Adrenal gland (tissue), 12 donors: Measurements from ENCODE around the gene TFPT. TPM values are rescaled to one million over a fixed set of nuclear protein-coding genes. Genes with fewer than 3 reads are reported as not detected.

Experiments
- DNase-seq, 7 donors: peaks; one replicate each; pipeline ENCODE4 v3.0.0-alpha.2; 2019 to 2020
- H3K27ac ChIP-seq, 5 donors: fragments of 200-600 bp; sonication (generic) in 4 of 5; 1 replicate in 3 of 5; 2 replicates in 2 of 5; pipeline versions ENCODE4 v1.5.1 to v1.8.0; 2016 to 2020; ENCODE audit warnings: mild to moderate bottlenecking in 1 of 5
- H3K27me3 ChIP-seq: fragments of 200-600 bp; 2 replicates; pipeline ENCODE4 v1.8.0; 2021
- H3K36me3 ChIP-seq, 2 donors: fragments of 200-600 bp; replicated peaks in 1 of 2; 1 replicate in 1 of 2; 2 replicates in 1 of 2; pipeline versions ENCODE4 v1.5.1 to v1.8.0; 2018 to 2022
- H3K4me1 ChIP-seq, 2 donors: fragments of 200-600 bp; replicated peaks in 1 of 2; 1 replicate in 1 of 2; 2 replicates in 1 of 2; pipeline versions ENCODE4 v1.5.1 to v1.8.0; 2018 to 2021
- H3K4me3 ChIP-seq, 4 donors: fragments of 200-600 bp; sonication (generic) in 3 of 4; one replicate each; pipeline ENCODE4 v1.5.1; 2016 to 2018
- H3K9me3 ChIP-seq, 3 donors: fragments of 200-600 bp; sonication (generic) in 1 of 3; replicated peaks in 1 of 3; 1 replicate in 2 of 3; 2 replicates in 1 of 3; pipeline versions ENCODE4 v1.5.1 to v1.8.0; 2016 to 2021
- POLR2A ChIP-seq, 2 donors: fragments of 450-650 bp; IDR thresholded peaks; one replicate each; pipeline ENCODE4 v1.6.1; 2017; ENCODE audit warnings: antibody characterized with exemption in 2 of 2, mild to moderate bottlenecking in 2 of 2, moderate library complexity in 1 of 2
- WGBS, 4 donors: extraction: QIAGEN DNeasy Blood & Tissue Kit in 2 of 4; methylation state at CpG; one replicate each; pipeline versions ENCODE4 v1.1.5 to v1.1.7; 2013 to 2017; 5-methylcytosine and 5-hydroxymethylcytosine counted together
- intact Hi-C, 2 donors: fragments of 100-400 bp; cut with DNase I; formaldehyde crosslinking; loops; one replicate each; pipeline versions ENCODE4 v1.14.1 to v1.15.0; 2022 to 2023
- polyA plus RNA-seq, 3 donors: library from polyadenylated mRNA; stranded (reverse); fragments of 200-250 nt in 2 of 3; fragments of 350-450 nt in 1 of 3; fragmentation: Illumina TruSeq in 1 of 3; extraction: RNeasy Lipid Tissue Mini Kit (QIAGEN cat#74804) in 1 of 3; gene quantifications; one replicate each; pipeline ENCODE4 v1.2.3, GENCODE V29; 2013 to 2014
- total RNA-seq, 9 donors: library from RNA; depleted of rRNA in 4 of 9; stranded (reverse); fragments of >200 nt in 4 of 9; fragments of 120-200 nt in 1 of 9; fragmentation: NEBNext Ultra II Directional in 1 of 9; extraction: Animal tissue kit (Norgen Biotek cat#: 25700) in 1 of 9; gene quantifications; one replicate each; pipeline versions ENCODE4 v1.1.0 to v1.2.4, GENCODE V29; 2013 to 2023
- TF ChIP-seq, protein P1 (sequence below), 6 experiments: fragments of 450-650 bp in 4 of 6; fragments of 200-600 bp in 2 of 6; sonication (generic) in 1 of 6; IDR thresholded peaks; 1 replicate in 5 of 6; 2 replicates in 1 of 6; pipeline versions ENCODE4 v1.5.1 to v1.8.0; 2016 to 2021; ENCODE audit warnings: antibody characterized with exemption in 6 of 6, mild to moderate bottlenecking in 2 of 6, moderate library complexity in 1 of 6
- donor health status: healthy with polysubstance abuse.
- donor health status: Bipolar disorder and iron deficiency.
- donor health status: DM: yes; HTN: yes; CAD: no.
- donor health status: DM: no; HTN: no; CAD: no.
- donor health status: DM: no; HTN: no; CAD: no.
- donor health status: DM: yes; HTN: yes; CAD: no.

TFPT gene
- total and polyA plus RNA-seq, 12 donors = 11.4 to 58.6 (median 24.6) TPM

DNA sequence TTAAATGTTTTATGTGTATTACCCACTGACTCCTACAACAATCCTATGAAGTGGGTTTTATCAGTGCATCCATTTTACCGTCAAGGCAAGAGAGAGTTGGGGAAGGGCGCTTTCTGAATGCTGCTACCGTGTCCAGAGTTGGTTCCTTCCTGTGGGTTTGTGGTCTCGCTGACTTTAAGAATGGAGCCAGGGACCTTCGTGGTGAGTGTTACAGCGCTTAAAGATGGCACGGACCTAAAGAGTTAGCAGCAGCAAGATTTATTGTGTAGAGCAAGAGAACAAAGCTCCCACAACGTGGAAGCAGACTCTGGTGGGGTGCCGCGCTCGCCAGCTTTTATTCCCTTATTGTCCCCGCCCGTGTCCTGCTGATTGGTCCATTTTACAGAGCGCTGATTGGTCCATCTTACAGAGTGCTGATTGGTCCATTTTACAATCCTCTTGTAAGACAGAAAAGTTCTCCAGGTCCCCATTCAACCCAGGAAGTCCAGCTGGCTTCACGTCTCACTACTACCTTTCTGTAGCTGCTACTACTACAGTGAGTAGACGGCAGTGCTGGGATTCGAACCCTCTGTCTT, 20.9 kb downstream of the TFPT start:
- WGBS, 4 donors = 75 to 86% (median 82%) methylated on average over 17 of the region's 17 CpGs
- Histone ChIP-seq H3K4me1 (peaks cover 0 to 7% of the 10 kb centered on the region in 2 donors), H3K27me3 (no peaks in the 10 kb centered on the region), H3K27ac (no peak overlapping the region), H3K36me3 (no peaks in the 10 kb centered on the region), H3K4me3 (no peak overlapping the region), H3K9me3 (no peaks in the 10 kb centered on the region)
- TF ChIP-seq, protein P1, sequence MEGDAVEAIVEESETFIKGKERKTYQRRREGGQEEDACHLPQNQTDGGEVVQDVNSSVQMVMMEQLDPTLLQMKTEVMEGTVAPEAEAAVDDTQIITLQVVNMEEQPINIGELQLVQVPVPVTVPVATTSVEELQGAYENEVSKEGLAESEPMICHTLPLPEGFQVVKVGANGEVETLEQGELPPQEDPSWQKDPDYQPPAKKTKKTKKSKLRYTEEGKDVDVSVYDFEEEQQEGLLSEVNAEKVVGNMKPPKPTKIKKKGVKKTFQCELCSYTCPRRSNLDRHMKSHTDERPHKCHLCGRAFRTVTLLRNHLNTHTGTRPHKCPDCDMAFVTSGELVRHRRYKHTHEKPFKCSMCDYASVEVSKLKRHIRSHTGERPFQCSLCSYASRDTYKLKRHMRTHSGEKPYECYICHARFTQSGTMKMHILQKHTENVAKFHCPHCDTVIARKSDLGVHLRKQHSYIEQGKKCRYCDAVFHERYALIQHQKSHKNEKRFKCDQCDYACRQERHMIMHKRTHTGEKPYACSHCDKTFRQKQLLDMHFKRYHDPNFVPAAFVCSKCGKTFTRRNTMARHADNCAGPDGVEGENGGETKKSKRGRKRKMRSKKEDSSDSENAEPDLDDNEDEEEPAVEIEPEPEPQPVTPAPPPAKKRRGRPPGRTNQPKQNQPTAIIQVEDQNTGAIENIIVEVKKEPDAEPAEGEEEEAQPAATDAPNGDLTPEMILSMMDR (IDR thresholded peaks at IDR 0.05) = no peak
- TF ChIP-seq POLR2A (IDR thresholded peaks at IDR 0.05) = no peak
- no peak for DNase-seq
- intact Hi-C loops = no loop called here

DNA sequence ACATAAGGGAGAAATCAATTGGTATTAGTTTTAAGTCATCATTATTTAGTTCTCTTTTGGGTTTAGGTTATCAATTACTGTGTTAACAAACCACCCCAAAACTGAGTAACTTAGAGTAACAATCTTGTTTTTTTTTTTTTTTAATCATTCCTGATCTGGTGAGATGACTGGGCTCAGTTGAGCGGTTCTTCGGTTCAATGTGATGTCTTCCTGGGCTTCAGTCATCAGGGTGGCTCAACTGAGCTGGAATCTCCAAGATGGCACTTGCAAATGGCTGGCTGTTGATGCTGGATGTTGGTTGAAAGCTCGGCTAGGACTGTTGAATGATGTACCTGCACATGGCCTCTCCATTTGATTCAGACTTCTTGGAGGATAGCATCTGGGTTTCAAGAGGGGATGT, 31.0 kb downstream of the TFPT start:
- TF ChIP-seq, protein P1 (IDR thresholded peaks at IDR 0.05) = no peak
- TF ChIP-seq POLR2A (IDR thresholded peaks at IDR 0.05) = no peak
- WGBS, 4 donors = 67 to 88% (median 83%) methylated on average over 3 of the region's 3 CpGs
- DNase-seq = no peak
- H3K4me3 ChIP-seq = no peak overlapping the region
- intact Hi-C loops = no loop called here
- H3K9me3 ChIP-seq = no peaks in the 10 kb centered on the region
- H3K27ac ChIP-seq = no peak overlapping the region
- H3K36me3 ChIP-seq = no peaks in the 10 kb centered on the region
- H3K27me3 ChIP-seq = no peaks in the 10 kb centered on the region
- H3K4me1 ChIP-seq = no peaks in the 10 kb centered on the region

DNA sequence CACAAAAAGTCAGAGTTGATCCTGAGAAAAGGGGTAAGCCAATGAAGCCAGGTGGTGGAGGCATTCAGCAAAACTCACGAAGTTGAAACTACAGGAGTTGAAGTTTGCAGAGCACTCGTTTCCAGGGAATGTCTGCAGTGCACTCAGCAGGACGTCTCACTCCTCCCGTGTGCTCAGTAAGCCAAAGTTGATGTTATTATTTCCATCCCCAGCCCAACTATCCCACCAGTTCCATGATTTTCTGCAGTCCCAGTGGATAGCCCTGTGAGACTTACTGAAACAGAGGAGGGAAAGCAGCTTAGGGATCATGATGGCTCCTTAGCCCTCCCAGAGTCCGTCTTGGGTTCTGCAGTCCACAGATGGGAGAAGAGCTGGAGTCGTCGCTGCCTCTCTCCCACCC, 34.4 kb downstream of the TFPT start, which contains the start of gene TARM1:
TSS of gene TARM1 (minus strand) at position 334 of the 400 bp plus-strand sequence. CDS start at position 309, 25 bp downstream.
- intact Hi-C loops = no loop called here
- no peak for DNase-seq
- Histone ChIP-seq H3K4me3 (no peak within 1 kb of the TSS), H3K27me3 (no peaks in the 10 kb centered on the region), H3K27ac (no peak within 1 kb of the TSS), H3K4me1 (no peaks in the 10 kb centered on the region), H3K36me3 (no peaks in the 10 kb centered on the region), H3K9me3 (no peaks in the 10 kb centered on the region)
- no peak for TF ChIP-seq POLR2A (IDR thresholded peaks at IDR 0.05)
- TF ChIP-seq, protein P1 (IDR thresholded peaks at IDR 0.05) = no peak
- 73 to 83% (median 79%) methylated on average over 7 of the region's 7 CpGs for WGBS, 4 donors

DNA sequence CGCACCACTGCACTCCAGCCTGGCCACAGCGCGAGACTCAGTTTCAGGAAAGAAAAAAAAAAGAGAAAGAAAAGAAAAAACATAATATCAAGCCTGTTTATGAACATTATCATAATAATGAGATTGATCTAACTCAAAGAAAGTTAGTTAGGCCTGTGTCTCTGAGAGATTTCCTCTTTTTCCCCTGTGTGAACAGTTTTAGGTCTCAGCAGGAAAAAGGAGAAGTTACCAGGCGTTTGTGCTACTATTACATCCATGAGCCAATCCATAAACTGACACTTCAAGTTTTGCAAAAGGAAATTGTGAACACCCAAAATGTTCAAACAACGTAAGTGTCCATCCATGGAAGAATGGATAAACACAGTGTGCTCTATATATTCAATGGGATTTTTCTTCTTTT, 38.1 kb downstream of the TFPT start:
- Histone ChIP-seq H3K4me3 (no peak overlapping the region), H3K36me3 (no peaks in the 10 kb centered on the region), H3K27ac (no peak overlapping the region), H3K9me3 (no peaks in the 10 kb centered on the region), H3K27me3 (no peaks in the 10 kb centered on the region), H3K4me1 (no peaks in the 10 kb centered on the region)
- WGBS, 4 donors = 67 to 75% (median 73%) methylated on average over 5 of the region's 5 CpGs
- intact Hi-C loops = no loop called here
- TF ChIP-seq, protein P1 (IDR thresholded peaks at IDR 0.05) = no peak
- TF ChIP-seq POLR2A (IDR thresholded peaks at IDR 0.05) = no peak
- no peak for DNase-seq
